Adipose tissue (tissue), 3 donors: Measurements from ENCODE around the gene IL17RA. TPM values are rescaled to one million over a fixed set of nuclear protein-coding genes. Genes with fewer than 3 reads are reported as not detected.
"Not testable (repeated sequence)": the region's sequence is repeated elsewhere in the genome, so short reads cannot be mapped to it uniquely, and the experiment has no call there.

Experiments
- H3K27ac ChIP-seq: one replicate; pipeline ENCODE4 v1.5.1; 2013; ENCODE audit warnings: low read depth, low read length
- WGBS, 3 donors: extraction: QIAGEN DNeasy Blood & Tissue Kit; methylation state at CpG; one replicate each; pipeline ENCODE4 v1.1.7; 2013; 5-methylcytosine and 5-hydroxymethylcytosine counted together
- polyA plus RNA-seq, 3 donors: library from polyadenylated mRNA; stranded (reverse); fragments of 200-250 nt; gene quantifications; one replicate each; pipeline ENCODE4 v1.2.3, GENCODE V29; 2013
- donor health status: healthy with polysubstance abuse.
- donor health status: Bipolar disorder and iron deficiency.
- donor health status: healthy.

IL17RA gene, protein sequence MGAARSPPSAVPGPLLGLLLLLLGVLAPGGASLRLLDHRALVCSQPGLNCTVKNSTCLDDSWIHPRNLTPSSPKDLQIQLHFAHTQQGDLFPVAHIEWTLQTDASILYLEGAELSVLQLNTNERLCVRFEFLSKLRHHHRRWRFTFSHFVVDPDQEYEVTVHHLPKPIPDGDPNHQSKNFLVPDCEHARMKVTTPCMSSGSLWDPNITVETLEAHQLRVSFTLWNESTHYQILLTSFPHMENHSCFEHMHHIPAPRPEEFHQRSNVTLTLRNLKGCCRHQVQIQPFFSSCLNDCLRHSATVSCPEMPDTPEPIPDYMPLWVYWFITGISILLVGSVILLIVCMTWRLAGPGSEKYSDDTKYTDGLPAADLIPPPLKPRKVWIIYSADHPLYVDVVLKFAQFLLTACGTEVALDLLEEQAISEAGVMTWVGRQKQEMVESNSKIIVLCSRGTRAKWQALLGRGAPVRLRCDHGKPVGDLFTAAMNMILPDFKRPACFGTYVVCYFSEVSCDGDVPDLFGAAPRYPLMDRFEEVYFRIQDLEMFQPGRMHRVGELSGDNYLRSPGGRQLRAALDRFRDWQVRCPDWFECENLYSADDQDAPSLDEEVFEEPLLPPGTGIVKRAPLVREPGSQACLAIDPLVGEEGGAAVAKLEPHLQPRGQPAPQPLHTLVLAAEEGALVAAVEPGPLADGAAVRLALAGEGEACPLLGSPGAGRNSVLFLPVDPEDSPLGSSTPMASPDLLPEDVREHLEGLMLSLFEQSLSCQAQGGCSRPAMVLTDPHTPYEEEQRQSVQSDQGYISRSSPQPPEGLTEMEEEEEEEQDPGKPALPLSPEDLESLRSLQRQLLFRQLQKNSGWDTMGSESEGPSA
- polyA plus RNA-seq = 10 to 100 TPM in 2 of 3 donors, 1 to 10 TPM in 1; 5.0 to 19.7 (median 11.0) TPM

DNA sequence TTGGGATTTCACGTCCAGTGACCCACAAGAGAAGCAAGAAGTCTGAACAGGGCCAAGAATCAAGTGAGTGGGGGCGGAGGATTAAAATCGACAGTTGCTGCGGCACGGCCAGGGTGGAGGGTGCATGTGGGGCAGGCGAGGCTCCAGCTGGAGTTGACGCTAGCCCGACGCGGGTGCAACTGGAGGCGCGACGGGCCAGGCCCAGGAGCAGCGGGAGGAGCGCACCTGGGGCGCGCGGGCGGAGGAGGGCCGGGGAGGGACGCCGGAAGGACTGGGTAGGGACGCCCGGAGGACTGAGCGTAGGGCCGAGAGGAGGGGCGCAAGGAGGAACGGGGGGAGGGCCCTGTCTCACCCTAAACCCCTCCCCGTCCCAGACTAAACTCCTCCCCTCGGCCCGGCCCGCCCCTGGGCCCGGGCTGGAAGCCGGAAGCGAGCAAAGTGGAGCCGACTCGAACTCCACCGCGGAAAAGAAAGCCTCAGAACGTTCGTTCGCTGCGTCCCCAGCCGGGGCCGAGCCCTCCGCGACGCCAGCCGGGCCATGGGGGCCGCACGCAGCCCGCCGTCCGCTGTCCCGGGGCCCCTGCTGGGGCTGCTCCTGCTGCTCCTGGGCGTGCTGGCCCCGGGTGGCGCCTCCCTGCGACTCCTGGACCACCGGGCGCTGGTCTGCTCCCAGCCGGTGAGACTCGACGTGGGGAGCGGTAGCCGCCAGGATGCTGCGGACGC lies at the start of gene IL17RA:
TSS of gene IL17RA (plus strand) at position 447 of the 723 bp plus-strand sequence. CDS start at position 539, 92 bp downstream.
- H3K27ac ChIP-seq = peak within 1 kb of the TSS; percentile 44
- WGBS, 3 donors = 0 to 1% (median 1%) methylated on average over 51 to 68 of the region's 68 CpGs

DNA sequence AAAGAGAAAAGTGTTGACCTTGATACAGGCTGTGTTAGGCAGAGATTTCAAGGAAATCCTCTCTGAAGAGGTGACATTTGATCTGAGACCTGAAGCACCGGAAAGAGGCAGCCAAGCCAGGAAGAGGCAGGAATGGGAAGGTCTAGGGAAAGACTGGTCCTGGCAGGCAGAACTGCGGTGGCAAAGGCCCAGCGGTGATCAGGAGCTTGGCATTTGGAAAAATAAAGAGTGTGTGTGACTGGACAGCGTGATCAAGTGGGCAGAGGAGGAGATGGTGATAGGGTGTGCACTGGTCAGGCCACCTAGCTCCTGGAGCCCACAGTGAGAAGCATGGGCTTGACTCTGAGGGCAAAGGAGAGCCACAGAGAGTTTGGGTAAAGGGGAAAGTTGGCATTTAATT lies 49.6 kb upstream of the IL17RA start:
- 70 to 74% (median 72%) methylated on average over 4 of the region's 4 CpGs for WGBS, 3 donors
- no peak overlapping the region for H3K27ac ChIP-seq

GRCh38 chr22:17035976-17036841 lies 48.6 kb upstream of the IL17RA start:
- not testable (repeated sequence) for H3K27ac ChIP-seq
- WGBS, 3 donors = 19 to 28% (median 26%) methylated on average over 49 to 54 of the region's 56 CpGs

DNA sequence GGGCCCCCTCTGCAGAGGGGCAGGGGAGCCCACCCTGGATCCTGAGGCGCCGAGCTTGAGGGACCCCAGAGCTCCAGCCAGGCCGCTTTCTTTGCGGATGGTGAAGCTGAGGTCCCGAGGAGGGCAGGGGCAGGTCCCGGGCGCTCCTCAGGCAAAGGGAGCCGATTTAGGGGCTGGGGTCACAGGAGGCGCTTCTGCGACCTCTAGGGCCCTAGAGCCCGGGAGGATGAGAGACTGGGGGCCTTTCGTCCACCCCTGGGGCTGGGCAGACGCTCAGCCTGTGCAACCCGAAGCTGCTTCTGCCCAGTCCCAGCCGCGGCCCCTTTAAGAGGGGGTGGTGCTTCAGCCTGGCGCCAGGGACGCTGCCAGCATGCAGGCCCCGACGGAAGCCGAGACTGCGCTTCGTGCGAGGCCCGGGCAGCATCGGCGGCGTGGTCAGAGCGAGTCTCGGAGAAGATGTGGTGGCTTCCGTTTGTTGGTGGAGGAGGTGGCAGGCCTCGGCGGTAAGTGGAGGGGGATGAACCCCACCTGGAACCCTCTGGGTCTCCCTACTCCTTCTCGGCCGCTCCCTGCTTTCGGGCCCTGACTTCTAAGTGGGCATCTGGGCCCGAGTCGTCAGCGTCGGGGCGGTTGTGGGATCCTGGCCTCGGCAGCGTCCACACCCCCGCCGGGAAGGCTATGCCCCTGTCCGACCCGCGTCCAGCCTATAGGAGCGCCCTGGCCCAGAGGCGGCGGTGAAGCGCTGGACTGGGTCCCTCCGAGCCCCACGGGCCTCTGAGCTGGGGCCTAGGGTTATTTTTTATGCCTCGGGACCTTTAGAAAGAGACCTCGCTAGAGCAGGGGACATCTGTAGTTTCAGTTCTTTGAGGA lies 47.7 kb upstream of the IL17RA start:
- WGBS, 3 donors = 26 to 34% (median 30%) methylated on average over 30 to 36 of the region's 56 CpGs
- not testable (repeated sequence) for H3K27ac ChIP-seq

GRCh38 chr22:17043521-17043920 lies 41.3 kb upstream of the IL17RA start:
- no peak overlapping the region for H3K27ac ChIP-seq

- 55 to 61% (median 60%) methylated on average over 5 of the region's 5 CpGs for WGBS, 3 donors
These were observed 38.0 kb upstream of the IL17RA start for GRCh38 chr22:17046566-17047348.

GRCh38 chr22:17047656-17048055 lies 37.1 kb upstream of the IL17RA start:
- WGBS, 3 donors = 49 to 82% (median 68%) methylated on average over 1 of the region's 1 CpG
- H3K27ac ChIP-seq = no peak overlapping the region

More at GRCh38 chr22:17046566-17047348, 38.0 kb upstream of the IL17RA start:
- no peak overlapping the region for H3K27ac ChIP-seq

GRCh38 chr22:17056058-17056457 lies 28.7 kb upstream of the IL17RA start:
- H3K27ac ChIP-seq = no peak overlapping the region
- 79 to 86% (median 82%) methylated on average over 5 of the region's 5 CpGs for WGBS, 3 donors

GRCh38 chr22:17056807-17057206 lies 28.0 kb upstream of the IL17RA start:
- 73 to 78% (median 75%) methylated on average over 8 of the region's 8 CpGs for WGBS, 3 donors
- no peak overlapping the region for H3K27ac ChIP-seq

- WGBS, 3 donors = 19 to 30% (median 26%) methylated on average over 11 of the region's 11 CpGs
- no peak overlapping the region for H3K27ac ChIP-seq
These were observed 26.6 kb upstream of the IL17RA start for GRCh38 chr22:17057959-17058814.

DNA sequence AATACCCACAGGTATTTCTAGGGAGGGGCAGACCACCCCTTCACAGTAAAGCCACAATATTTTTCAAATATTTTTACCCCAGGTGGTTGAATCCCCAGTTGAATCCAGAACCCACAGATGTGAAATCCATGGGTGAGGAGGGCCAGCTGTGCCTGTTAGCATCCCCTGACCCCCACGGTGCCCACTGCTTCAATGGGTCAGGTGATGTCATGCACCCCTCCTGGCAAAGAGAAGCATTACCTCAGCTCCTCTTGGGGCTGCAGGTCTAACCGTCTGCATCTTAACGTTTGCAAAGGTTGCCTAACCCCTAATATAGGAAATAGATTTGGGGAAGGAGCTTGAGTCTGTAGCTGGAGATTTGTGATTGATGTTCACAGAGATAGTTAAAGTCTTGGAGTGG lies 24.7 kb upstream of the IL17RA start:
- H3K27ac ChIP-seq = no peak overlapping the region
- 15 to 46% (median 21%) methylated on average over 3 of the region's 3 CpGs for WGBS, 3 donors

DNA sequence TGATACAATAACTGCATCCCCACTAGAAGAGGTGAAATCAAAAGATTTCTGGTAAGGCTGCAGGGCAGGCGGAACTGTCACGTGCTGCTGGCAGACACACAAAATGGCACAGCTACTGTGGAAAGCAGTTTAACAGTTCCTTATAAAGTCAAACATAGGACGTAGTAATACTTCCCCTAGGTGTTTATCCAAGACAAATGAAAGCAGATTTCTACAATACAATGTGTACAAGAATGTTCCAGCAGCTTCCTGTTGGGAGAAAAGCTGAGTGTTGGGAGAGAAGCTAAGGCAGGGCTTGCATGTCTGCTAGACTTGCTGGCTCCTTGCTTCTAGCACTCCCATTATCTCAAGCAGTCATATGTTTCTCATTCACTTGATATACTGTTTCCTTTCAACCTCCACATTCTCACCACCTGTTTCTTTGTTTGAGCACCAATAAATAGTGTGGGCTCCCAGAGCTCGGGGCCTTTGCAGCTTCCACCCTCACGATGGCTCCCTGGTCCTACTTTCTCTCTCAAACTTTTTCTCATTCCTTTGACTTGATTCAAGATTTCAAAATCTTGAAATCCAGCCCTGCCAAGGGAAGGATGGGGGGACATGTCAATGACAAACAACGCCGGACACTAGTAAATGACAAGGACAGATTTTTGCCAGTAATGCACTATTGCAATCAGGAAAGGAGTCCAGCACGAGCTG lies 21.2 kb upstream of the IL17RA start:
- H3K27ac ChIP-seq = no peak overlapping the region
- 23 to 41% (median 25%) methylated on average over 8 of the region's 8 CpGs for WGBS, 3 donors

- 66 to 85% (median 70%) methylated on average over 7 of the region's 7 CpGs for WGBS, 3 donors
- H3K27ac ChIP-seq = no peak overlapping the region
These were observed 20.2 kb upstream of the IL17RA start for GRCh38 chr22:17064498-17065100.

GRCh38 chr22:17065433-17065832 lies 19.4 kb upstream of the IL17RA start:
- 69 to 76% (median 73%) methylated on average over 7 of the region's 7 CpGs for WGBS, 3 donors
- H3K27ac ChIP-seq = no peak overlapping the region
